ENCODE data around the gene THYN1.
"Not testable (repeated sequence)": the region's sequence is repeated elsewhere in the genome, so short reads cannot be mapped to it uniquely, and the experiment has no call there.

THYN1 gene

GRCh38 chr11:134289789-134290188 lies 36.6 kb upstream of the THYN1 start:
- TF ChIP-seq CTCF (IDR thresholded peaks at IDR 0.05; ENCODE audit: low read depth, low read length, missing control alignments): no peak
- no peak overlapping the region for H3K4me3 ChIP-seq (ENCODE audit: low read depth, low read length)
- DNase-seq (ENCODE audit: low read depth): no peak

- no peak for TF ChIP-seq CTCF (IDR thresholded peaks at IDR 0.05; ENCODE audit: low read depth, low read length, missing control alignments)
- DNase-seq (ENCODE audit: low read depth): no peak
- H3K4me3 ChIP-seq (ENCODE audit: low read depth, low read length): no peak overlapping the region
Observed at GRCh38 chr11:134289167-134289566, 36.0 kb upstream of the THYN1 start.

- no peak for TF ChIP-seq CTCF (IDR thresholded peaks at IDR 0.05; ENCODE audit: low read depth, low read length, missing control alignments)
- DNase-seq (ENCODE audit: low read depth): no peak
- H3K4me3 ChIP-seq (ENCODE audit: low read depth, low read length): no peak overlapping the region
Observed at GRCh38 chr11:134288486-134288885, 35.3 kb upstream of the THYN1 start.

GRCh38 chr11:134287561-134287960 lies 34.4 kb upstream of the THYN1 start:
- TF ChIP-seq CTCF (IDR thresholded peaks at IDR 0.05; ENCODE audit: low read depth, low read length, missing control alignments): no peak
- no peak for DNase-seq (ENCODE audit: low read depth)
- H3K4me3 ChIP-seq (ENCODE audit: low read depth, low read length): no peak overlapping the region

GRCh38 chr11:134284349-134284748 lies 31.2 kb upstream of the THYN1 start:
- not testable (repeated sequence) for DNase-seq (ENCODE audit: low read depth); H3K4me3 ChIP-seq (ENCODE audit: low read depth, low read length)

GRCh38 chr11:134283461-134284230 lies 30.5 kb upstream of the THYN1 start:
- DNase-seq (ENCODE audit: low read depth): no peak
- H3K4me3 ChIP-seq (ENCODE audit: low read depth, low read length): no peak overlapping the region
- no peak for TF ChIP-seq CTCF (IDR thresholded peaks at IDR 0.05; ENCODE audit: low read depth, low read length, missing control alignments)

- no peak overlapping the region for H3K4me3 ChIP-seq (ENCODE audit: low read depth, low read length)
- no peak for DNase-seq (ENCODE audit: low read depth)
- TF ChIP-seq CTCF (IDR thresholded peaks at IDR 0.05; ENCODE audit: low read depth, low read length, missing control alignments): no peak
Observed at GRCh38 chr11:134282121-134283045, 29.2 kb upstream of the THYN1 start.

GRCh38 chr11:134281635-134282034 lies 28.5 kb upstream of the THYN1 start:
- not testable (repeated sequence) for H3K4me3 ChIP-seq (ENCODE audit: low read depth, low read length); DNase-seq (ENCODE audit: low read depth)

Data from GM12864 (cell line).